Fibroblast of skin of left quadriceps (primary cell): Measurements from ENCODE around the gene RPL7A.
A peak's percentile ranks its signal among the peaks of the same experiment; 100 is the strongest.
"Not testable (repeated sequence)": the region's sequence is repeated elsewhere in the genome, so short reads cannot be mapped to it uniquely, and the experiment has no call there.

Experiments used
- DNase-seq, 2 experiments: peaks; one replicate each; pipeline ENCODE4 v3.0.0-alpha.2; 2013; ENCODE audit warnings: low read depth in 2 of 2

Gene RPL7A

DNA sequence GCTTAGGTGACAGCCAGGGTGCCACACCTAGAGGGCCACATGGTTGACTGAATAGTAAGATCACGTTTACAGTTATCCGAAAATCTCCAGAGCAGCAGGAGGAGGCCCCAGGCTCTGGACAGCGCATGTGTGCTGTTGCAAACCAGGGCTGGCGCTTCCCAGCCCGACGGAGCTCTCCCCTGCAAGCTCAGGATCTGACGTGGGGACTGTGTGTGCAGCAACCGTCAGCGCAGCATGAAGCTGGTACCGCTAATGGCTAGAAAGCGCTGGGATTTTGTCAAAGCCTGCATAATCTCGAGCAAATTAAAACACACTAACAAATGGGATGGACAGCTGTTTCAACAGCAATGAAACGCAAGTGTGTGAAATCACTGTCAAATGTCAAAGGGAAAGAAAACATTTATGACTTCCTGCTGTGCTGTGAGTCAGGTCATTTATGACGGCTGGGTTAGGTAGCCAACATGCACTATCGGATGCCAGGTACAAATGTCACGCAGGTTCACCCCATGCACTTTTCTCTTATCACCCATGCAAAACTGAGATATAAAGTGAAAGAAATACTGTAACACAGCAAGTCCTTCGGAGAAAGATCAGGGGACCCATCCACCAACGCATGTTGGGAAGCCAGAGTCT is 20.3 kb downstream of the RPL7A start:
- no peak for DNase-seq

- no peak for DNase-seq
Measured at GRCh38 chr9:133369422-133369821, 21.4 kb downstream of the RPL7A start.

DNA sequence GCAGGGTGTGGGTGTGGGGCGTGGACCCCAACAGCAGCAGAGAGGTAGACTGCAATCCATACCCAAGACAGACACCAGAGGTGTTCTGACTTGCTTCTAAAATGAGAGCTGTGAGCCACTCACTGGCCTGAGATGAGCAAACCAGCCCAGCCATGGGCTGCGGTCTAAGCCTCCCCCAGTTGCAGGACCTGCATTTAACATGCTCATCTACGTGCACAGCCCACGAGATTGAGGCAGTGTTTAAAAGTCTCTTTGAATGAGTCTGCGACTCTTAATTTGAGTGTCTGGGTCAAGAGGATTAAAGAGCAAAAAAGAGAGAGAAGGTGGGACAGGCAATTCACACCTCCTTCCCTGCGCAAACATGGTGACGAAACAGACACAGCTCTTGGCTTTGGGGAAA is 21.9 kb downstream of the RPL7A start:
- DNase-seq = no peak

GRCh38 chr9:133370685-133371084 is 22.7 kb downstream of the RPL7A start:
- no peak for DNase-seq

- no peak for DNase-seq
Measured at GRCh38 chr9:133371261-133371711, 23.3 kb downstream of the RPL7A start.

GRCh38 chr9:133372144-133372543 is 24.1 kb downstream of the RPL7A start:
- no peak for DNase-seq

DNA sequence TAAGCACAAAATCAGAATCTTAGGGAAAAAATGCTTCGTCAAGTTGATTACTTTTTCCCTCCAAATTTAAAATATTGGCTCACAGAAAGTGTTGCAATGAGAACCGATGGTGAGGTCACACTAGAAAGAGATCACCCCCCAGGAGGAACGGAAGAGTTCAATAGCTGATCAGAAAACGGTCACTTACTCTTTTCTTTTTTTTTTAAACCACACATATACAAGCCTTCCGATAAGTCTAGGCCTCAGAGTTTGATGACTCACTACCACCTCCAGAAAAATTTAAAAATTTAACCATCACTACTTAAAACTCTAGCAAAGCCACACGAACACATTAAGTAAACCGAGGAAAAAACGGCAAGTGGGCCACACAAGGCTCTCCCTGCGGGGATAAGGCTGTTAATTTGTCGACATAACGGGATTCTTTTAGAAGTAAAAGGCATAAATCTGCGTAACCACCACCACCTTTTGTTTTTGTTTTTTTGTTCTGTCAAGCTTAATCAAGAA is 26.6 kb downstream of the RPL7A start:
- peak in 1 of 2 experiments; percentile 28 for DNase-seq

DNA sequence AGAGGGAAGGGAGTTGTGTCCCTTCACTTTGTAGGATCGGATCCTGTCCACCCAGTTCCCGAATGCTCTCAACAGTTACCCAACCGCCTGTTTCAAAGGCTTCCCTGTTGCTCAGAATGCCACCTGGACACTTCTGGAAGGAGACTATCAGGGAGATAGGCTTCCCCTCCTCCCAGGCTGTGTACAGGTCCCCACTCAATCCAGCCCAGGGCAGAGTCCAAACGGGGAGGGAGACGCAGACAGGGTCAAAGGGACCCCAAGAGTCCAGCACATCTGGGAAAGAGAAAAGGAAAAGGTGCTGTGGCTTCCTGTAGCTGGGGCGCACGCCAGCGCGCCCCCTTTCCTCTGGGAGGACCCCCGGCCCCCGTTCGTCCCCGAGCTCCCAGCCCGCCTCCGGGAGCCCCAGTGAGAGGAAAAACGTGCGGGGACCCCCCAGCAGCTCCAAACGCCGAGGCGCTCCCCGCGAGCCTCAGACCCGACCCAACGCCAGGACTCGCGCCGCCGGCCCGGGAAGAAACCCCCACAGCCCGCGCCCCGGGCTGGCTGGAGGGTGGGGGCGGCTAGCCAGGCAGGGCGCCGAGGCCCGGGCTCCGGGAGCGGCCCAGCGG is 27.2 kb downstream of the RPL7A start:
- DNase-seq = no peak

DNA sequence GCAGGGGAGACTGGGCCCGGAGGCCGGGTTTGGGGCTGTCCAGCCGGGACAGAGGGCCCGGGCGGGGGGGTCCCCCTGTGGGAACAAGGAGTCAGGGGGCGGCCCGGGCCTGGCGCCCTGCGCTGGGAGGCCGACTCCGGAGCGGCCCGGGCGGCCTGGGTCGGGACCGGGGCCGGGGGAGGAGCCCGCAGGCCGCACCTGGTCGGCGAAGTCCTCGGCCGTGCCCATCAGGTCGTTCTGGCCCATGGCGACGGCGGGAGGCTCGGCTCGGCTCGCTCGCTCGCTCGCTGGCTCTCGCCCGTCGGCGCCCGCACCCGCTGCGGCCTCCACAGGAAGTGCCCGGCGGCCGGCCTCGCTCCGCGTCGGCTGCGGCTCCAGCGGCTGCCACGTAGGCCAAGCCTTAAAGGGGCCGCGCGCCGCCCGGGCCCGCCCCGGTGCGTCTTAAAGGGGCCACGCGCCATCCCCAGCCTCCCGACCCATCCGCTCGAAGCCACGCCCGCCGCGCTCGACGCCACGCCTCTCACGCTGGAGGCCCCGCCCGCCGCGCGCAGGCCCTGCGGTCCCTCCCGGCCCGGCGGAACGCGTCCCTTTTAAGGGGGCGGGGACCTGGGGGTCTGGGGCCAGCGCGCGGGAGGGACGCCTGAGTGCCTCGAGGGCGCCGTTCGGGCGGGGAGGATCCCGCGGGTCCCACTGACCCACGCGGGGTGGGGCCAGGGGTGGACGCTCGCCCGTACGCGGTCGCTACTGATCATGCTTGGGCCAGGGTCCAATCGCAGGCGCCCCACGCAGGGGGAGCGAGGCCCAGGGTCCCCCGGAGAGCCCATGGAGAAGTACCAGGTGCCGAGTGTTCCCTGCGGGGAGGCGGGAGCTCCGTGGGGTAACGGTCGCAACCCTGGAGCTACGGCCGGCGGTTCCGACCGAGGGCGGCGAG is 28.0 kb downstream of the RPL7A start, which contains the start of the genes STKLD1 and SURF4:
Gene STKLD1 (plus strand): TSS at position 643 of the 931 bp plus-strand sequence. CDS start 108 bp downstream, at position 751.
Gene SURF4 (minus strand): TSS at position 337 of the 931 bp plus-strand sequence. CDS start 91 bp downstream, at position 246.
- DNase-seq = peak; percentile 93 to 94

GRCh38 chr9:133377280-133377679 is 29.3 kb downstream of the RPL7A start:
- DNase-seq = not testable (repeated sequence)

DNA sequence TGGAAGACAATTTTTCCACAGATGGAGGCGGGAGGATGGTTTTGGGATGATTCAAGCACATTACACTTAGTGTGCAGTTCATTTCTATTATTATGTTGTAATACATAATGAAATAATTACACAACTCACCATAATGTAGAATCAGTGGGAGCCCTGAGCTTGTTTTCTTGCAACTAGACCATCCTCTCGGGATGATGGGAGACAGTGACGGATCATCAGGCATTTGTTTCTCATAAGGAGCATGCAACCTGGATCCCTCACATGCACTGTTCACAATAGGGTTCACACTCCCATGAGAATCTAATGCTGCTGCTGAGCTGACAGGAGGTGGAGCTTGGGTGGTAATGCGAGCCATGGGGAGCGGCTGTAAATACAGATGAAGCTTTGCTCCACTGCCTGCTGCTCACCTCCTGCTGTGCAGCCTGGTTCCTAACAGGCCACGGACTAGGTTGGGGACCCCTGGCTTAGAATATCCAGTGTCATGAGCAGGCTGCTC is 29.8 kb downstream of the RPL7A start:
- DNase-seq = peak; percentile 60 to 62

DNA sequence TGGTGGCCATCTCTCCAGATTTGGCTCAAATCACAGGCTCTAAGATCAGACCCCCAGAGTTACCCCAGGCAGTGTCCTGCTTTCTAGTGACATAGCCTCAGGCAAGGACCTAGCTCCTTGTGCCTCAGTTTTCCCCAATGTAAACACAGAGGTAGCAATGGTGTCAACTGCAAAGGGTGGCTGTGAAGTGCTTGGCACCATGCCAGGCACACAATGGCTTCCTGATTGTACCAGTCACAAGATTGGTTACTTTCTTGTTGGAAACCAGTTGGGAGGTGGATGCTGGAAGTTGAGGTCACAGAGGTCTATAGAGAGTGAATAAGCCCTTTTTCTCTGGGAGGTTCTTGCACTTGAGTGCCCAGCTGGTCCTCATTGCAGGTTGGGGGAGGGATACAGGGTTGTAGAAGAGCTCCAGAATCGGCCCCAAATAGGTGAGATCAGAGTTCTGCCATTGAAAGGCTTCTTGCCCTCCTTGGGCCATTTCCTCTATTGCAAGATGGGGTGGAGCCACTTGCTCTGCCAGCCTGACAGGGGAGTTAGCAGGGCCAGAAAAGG is 30.5 kb downstream of the RPL7A start:
- no peak for DNase-seq

DNA sequence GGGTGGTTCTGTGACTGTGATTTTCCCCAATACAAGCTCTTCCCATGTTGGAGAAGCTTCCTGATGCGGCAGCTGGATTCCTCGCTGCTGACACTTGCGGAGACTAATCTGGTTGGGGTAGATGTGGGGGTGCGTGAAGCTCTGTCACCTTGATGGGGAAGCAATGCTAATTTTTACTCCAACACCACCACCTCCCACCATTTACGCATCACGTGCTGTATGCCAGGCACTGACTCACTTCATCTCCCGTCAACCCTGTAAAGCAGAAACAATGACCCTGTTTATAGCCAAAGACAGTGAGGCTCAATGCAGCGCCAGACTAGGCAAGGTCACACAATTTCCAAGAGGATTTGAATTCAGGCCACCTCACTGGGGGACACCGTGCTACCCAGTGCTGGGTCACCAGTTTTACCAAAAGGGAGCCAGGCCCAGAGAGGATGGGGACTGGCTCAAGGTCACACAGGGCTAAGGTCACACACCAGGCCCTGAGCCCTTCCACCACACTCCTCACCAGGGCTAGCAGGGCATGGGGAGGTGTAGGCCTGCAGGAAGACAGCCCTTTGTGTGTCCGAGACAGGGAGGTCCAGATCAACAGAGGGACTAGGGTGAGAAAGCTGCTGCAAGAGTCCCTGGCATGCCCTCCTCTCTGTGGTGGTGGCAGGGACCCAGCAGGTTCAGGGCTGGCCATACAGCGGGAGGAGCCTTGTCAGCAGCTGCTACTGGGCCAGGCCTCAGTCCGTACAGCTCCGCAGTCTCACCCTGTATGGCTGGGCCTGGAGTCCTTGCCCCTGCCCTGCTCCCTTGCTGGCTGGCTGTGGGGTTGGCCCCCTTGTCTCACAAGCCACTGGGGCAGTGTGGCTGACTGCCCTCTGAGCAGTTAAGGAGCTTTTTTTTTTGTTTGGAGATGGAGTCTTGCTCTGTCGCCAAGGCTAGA is 31.4 kb downstream of the RPL7A start:
- no peak for DNase-seq

DNA sequence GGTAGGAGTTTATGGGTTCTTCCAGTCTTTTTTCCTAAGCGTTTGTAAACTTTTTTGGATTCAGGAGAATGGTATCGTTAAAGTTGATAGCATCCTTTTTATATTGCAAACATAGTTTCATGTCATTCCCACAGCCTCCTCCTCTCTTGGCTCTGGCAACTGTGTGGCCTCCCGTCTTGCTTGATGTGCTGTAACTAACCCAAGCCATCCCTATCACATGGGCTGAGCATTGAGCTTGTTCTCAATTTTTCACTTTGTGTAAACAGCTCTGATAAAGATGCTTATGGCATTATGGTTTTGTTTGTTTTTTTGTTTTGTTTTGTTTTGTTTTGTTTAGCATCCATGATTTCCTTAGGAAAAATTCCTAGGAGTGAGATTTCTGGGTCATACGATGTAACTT is 32.7 kb downstream of the RPL7A start:
- no peak for DNase-seq

DNA sequence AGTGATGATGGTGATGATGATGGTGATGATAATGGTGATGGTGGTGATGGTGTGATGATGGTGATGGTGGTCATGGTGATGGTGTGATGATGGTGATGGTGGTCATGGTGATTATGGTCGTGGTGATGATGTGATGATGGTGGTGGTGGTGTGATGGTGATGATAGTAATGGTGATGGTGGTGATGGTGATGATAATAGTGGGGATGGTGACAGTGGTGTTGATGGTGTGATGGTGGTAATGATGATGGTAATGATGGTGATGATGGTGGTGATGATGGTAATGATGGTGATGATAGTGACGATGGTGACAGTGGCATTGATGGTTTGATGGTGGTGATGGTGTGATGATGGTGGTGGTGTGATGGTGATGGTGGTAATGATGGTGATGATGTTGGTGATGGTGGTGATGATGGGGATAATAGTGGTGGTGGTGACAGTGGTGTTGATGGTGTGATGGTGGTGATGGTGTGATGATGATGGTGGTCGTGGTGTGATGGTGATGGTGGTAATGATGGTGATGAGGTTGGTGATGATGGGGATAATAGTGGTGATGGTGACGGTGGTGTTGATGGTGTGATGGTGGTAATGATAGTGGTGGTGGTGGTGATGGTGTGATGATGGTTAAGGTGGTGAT is 34.6 kb downstream of the RPL7A start:
- DNase-seq = no peak

DNA sequence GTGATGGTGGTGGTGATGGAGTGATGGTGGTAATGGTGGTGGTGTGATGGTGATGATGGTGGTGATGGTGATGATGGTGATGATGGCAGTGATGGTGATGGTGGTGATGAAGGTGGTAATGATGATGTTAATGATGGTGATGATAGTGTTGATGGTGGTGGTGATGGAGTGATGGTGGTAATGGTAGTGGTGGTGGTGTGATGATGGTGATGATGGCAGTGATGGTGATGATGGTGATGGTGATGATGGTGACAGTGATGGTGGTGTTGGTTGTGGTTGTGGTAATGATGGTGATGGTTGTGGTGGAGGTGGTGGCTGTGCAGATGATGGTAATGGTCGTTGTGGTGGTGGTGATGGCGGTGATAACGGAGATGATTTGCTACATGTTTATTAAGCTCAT is 35.4 kb downstream of the RPL7A start:
- DNase-seq = no peak

DNA sequence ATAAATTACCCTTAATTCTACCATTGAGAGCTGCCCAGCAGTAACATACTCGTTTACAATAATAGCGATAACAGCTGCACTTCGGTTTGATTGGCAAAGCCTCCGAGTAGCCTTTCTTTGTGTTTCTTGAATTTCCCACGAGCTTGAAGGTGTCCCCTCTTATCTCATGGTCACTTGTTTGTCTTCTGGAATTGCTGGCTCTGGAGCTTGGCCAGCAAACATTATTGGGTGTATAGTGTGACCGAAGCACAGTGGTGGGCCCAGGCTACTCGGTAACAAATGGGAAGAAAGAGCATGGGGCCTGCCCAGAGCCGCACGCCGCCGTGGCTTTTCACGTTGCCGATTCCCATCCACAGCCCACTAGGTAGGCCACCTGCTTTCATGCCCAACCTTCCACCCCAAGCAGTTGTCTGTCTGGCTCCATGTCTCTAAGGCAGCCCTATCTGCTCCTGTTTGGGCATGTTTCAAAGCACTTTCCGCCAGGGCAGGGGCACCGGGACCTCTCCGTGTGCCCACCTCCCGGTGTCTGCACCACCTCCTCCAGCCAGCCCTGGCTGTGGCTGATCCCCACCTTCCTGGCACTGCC is 36.8 kb downstream of the RPL7A start:
- DNase-seq = no peak

GRCh38 chr9:133385452-133385851 is 37.4 kb downstream of the RPL7A start:
- no peak for DNase-seq

GRCh38 chr9:133386338-133386737 is 38.3 kb downstream of the RPL7A start:
- no peak for DNase-seq

DNA sequence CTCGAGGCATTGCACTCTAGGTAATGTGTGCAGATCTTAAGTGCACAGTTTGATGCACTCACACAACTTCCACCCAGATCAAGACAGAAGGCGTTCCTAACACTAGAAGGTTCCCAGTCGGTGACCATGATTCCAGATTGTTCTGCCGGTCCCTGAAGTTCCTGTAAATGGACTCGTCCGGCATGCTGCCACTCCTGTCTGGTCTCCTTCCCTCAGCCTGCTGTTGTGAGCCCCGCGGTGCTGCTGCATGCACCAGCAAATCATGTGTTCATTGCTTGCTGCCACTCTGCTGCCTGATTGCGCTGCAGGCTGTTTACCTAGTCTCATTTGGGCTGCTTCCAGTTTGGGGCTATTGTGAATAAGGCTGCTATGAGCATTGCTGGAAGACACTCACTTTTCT is 39.7 kb downstream of the RPL7A start:
- DNase-seq = no peak
